HUES6 (cell line): ENCODE data around the gene SRPK1.

Experiments
- H3K27ac ChIP-seq: 2 replicates; pipeline ENCODE4 v1.7.0; 2013; ENCODE audit warnings: low read depth, mild to moderate bottlenecking, low read length, inconsistent platforms
- H3K27me3 ChIP-seq: 2 replicates; pipeline ENCODE4 v1.6.1; 2013; ENCODE audit warnings: low read length; ENCODE audit not compliant: control insufficient read depth, insufficient read depth
- H3K36me3 ChIP-seq: 2 replicates; pipeline ENCODE4 v1.6.1; 2013; ENCODE audit warnings: low read length; ENCODE audit not compliant: control insufficient read depth, insufficient read depth
- H3K4me1 ChIP-seq: 2 replicates; pipeline ENCODE4 v1.6.1; 2013; ENCODE audit warnings: low read length; ENCODE audit not compliant: control insufficient read depth, insufficient read depth
- H3K4me3 ChIP-seq: 2 replicates; pipeline ENCODE4 v1.5.1; 2013; ENCODE audit warnings: low read depth, low read length
- H3K9ac ChIP-seq: one replicate; pipeline ENCODE4 v1.6.1; 2013; ENCODE audit warnings: mild to moderate bottlenecking, low read length
- H3K9me3 ChIP-seq: 2 replicates; pipeline ENCODE4 v1.6.1; 2013; ENCODE audit warnings: low read depth, low read length; ENCODE audit not compliant: control insufficient read depth, insufficient read depth

The SRPK1 gene

GRCh38 chr6:35857853-35858252, 63.0 kb downstream of the SRPK1 start:
- no peaks in the 10 kb centered on the region for H3K4me1 ChIP-seq
- H3K27ac ChIP-seq = no peak overlapping the region; the same call in 1 of the 2 replicates
- H3K27me3 ChIP-seq = no peaks in the 10 kb centered on the region
- no peaks in the 10 kb centered on the region for H3K9me3 ChIP-seq
- peaks cover 91% of the 10 kb centered on the region for H3K36me3 ChIP-seq
- H3K4me3 ChIP-seq = no peak overlapping the region
- no peak overlapping the region for H3K9ac ChIP-seq

GRCh38 chr6:35856250-35856649, 64.6 kb downstream of the SRPK1 start:
- H3K27ac ChIP-seq = no peak overlapping the region
- no peaks in the 10 kb centered on the region for H3K4me1 ChIP-seq
- no peak overlapping the region for H3K4me3 ChIP-seq
- H3K9ac ChIP-seq = no peak overlapping the region
- H3K9me3 ChIP-seq = no peaks in the 10 kb centered on the region
- H3K27me3 ChIP-seq = no peaks in the 10 kb centered on the region
- peaks cover 94% of the 10 kb centered on the region for H3K36me3 ChIP-seq

GRCh38 chr6:35852994-35853393, 67.9 kb downstream of the SRPK1 start:
- peaks cover 96% of the 10 kb centered on the region for H3K36me3 ChIP-seq

GRCh38 chr6:35850208-35850607, 70.7 kb downstream of the SRPK1 start:
- H3K9me3 ChIP-seq = peaks cover 5% of the 10 kb centered on the region; the same call in 1 of the 2 replicates
- H3K9ac ChIP-seq = no peak overlapping the region
- H3K36me3 ChIP-seq = peaks cover 88% of the 10 kb centered on the region
- no peak overlapping the region for H3K27ac ChIP-seq
- no peaks in the 10 kb centered on the region for H3K27me3 ChIP-seq
- no peaks in the 10 kb centered on the region for H3K4me1 ChIP-seq
- no peak overlapping the region for H3K4me3 ChIP-seq

More at GRCh38 chr6:35852994-35853393, 67.9 kb downstream of the SRPK1 start:
- no peak overlapping the region for H3K27ac ChIP-seq
- H3K4me1 ChIP-seq = no peaks in the 10 kb centered on the region
- H3K27me3 ChIP-seq = no peaks in the 10 kb centered on the region
- no peak overlapping the region for H3K9ac ChIP-seq
- peaks cover 5% of the 10 kb centered on the region; the same call in 1 of the 2 replicates for H3K9me3 ChIP-seq
- no peak overlapping the region for H3K4me3 ChIP-seq

GRCh38 chr6:35844290-35844689, 76.6 kb downstream of the SRPK1 start:
- Histone ChIP-seq H3K36me3 (peaks cover 84% of the 10 kb centered on the region), H3K4me1 (no peaks in the 10 kb centered on the region), H3K4me3 (no peak overlapping the region), H3K9me3 (peaks cover 5% of the 10 kb centered on the region; the same call in 1 of the 2 replicates), H3K27me3 (no peaks in the 10 kb centered on the region), H3K9ac (no peak overlapping the region), H3K27ac (no peak overlapping the region)

GRCh38 chr6:35842381-35842780, 78.5 kb downstream of the SRPK1 start:
- no peaks in the 10 kb centered on the region for H3K27me3 ChIP-seq
- no peak overlapping the region for H3K4me3 ChIP-seq
- no peak overlapping the region for H3K9ac ChIP-seq
- H3K36me3 ChIP-seq = peaks cover 83% of the 10 kb centered on the region
- H3K4me1 ChIP-seq = no peaks in the 10 kb centered on the region
- no peaks in the 10 kb centered on the region for H3K9me3 ChIP-seq
- no peak overlapping the region for H3K27ac ChIP-seq

- H3K9ac ChIP-seq = no peak overlapping the region
- no peak overlapping the region for H3K27ac ChIP-seq
- no peaks in the 10 kb centered on the region for H3K9me3 ChIP-seq
- no peaks in the 10 kb centered on the region for H3K27me3 ChIP-seq
- H3K4me1 ChIP-seq = no peaks in the 10 kb centered on the region
- H3K4me3 ChIP-seq = no peak overlapping the region
- peaks cover 90% of the 10 kb centered on the region for H3K36me3 ChIP-seq
Measured at GRCh38 chr6:35839019-35839418, 81.9 kb downstream of the SRPK1 start.

GRCh38 chr6:35833536-35833935, 87.4 kb downstream of the SRPK1 start:
- H3K36me3 ChIP-seq = peaks cover 51% of the 10 kb centered on the region

GRCh38 chr6:35831257-35832007, 89.5 kb downstream of the SRPK1 start:
- Histone ChIP-seq H3K9me3 (no peaks in the 10 kb centered on the region), H3K36me3 (peaks cover 34% of the 10 kb centered on the region), H3K27me3 (no peaks in the 10 kb centered on the region), H3K9ac (no peak overlapping the region), H3K27ac (no peak overlapping the region), H3K4me3 (no peak overlapping the region), H3K4me1 (no peaks in the 10 kb centered on the region)

More at GRCh38 chr6:35833536-35833935, 87.4 kb downstream of the SRPK1 start:
- Histone ChIP-seq H3K9ac (no peak overlapping the region), H3K4me1 (no peaks in the 10 kb centered on the region), H3K4me3 (no peak overlapping the region), H3K27me3 (no peaks in the 10 kb centered on the region), H3K27ac (no peak overlapping the region), H3K9me3 (no peaks in the 10 kb centered on the region)

GRCh38 chr6:35829306-35829705, 91.6 kb downstream of the SRPK1 start:
- Histone ChIP-seq H3K9me3 (no peaks in the 10 kb centered on the region), H3K36me3 (peaks cover 13% of the 10 kb centered on the region), H3K27me3 (no peaks in the 10 kb centered on the region), H3K9ac (no peak overlapping the region), H3K4me1 (no peaks in the 10 kb centered on the region), H3K4me3 (no peak overlapping the region), H3K27ac (no peak overlapping the region)

- H3K4me1 ChIP-seq = no peaks in the 10 kb centered on the region
- no peaks in the 10 kb centered on the region for H3K27me3 ChIP-seq
- H3K27ac ChIP-seq = no peak overlapping the region
- H3K36me3 ChIP-seq = no peaks in the 10 kb centered on the region
- H3K9me3 ChIP-seq = no peaks in the 10 kb centered on the region
- H3K9ac ChIP-seq = no peak overlapping the region
- H3K4me3 ChIP-seq = no peak overlapping the region
Measured at GRCh38 chr6:35824552-35825192, 96.2 kb downstream of the SRPK1 start.
